IPS-11a (cell line): ENCODE data around the gene MGAT2.
A peak's percentile ranks its signal among the peaks of the same experiment; 100 is the strongest.

Experiments used
- H3K4me3 ChIP-seq: one replicate; pipeline ENCODE4 v1.5.1; 2013; ENCODE audit warnings: low read depth, low read length, control low read depth

The MGAT2 gene

GRCh38 chr14:49612251-49612650, 8.3 kb upstream of the MGAT2 start:
- no peak overlapping the region for H3K4me3 ChIP-seq

GRCh38 chr14:49612671-49613070, 7.9 kb upstream of the MGAT2 start:
- no peak overlapping the region for H3K4me3 ChIP-seq

GRCh38 chr14:49614196-49614595, 6.4 kb upstream of the MGAT2 start:
- H3K4me3 ChIP-seq = no peak overlapping the region

- H3K4me3 ChIP-seq = no peak overlapping the region
These were observed 4.8 kb upstream of the MGAT2 start for GRCh38 chr14:49615776-49616175.

- no peak overlapping the region for H3K4me3 ChIP-seq
These were observed 2.6 kb upstream of the MGAT2 start for GRCh38 chr14:49617852-49618519.

GRCh38 chr14:49619273-49619672, 1.3 kb upstream of the MGAT2 start:
- peak overlapping the region; percentile 99 for H3K4me3 ChIP-seq

GRCh38 chr14:49619730-49620129, 869 bp upstream of the MGAT2 start:
- H3K4me3 ChIP-seq = peak overlapping the region; percentile 99

GRCh38 chr14:49621114-49621881, 699 bp downstream of the MGAT2 start:
- H3K4me3 ChIP-seq = peak overlapping the region; percentile 99

GRCh38 chr14:49622022-49622607, 1.5 kb downstream of the MGAT2 start:
- peak overlapping the region; percentile 99 for H3K4me3 ChIP-seq

GRCh38 chr14:49623387-49623786, 2.8 kb downstream of the MGAT2 start:
- H3K4me3 ChIP-seq = no peak overlapping the region

- no peak overlapping the region for H3K4me3 ChIP-seq
These were observed 3.6 kb downstream of the MGAT2 start for GRCh38 chr14:49623941-49624839.

- H3K4me3 ChIP-seq = peak overlapping the region; percentile 95
These were observed 13.3 kb downstream of the MGAT2 start for GRCh38 chr14:49633640-49634546.

GRCh38 chr14:49634547-49635334, 14.1 kb downstream of the MGAT2 start, which contains the start of gene DNAAF2:
TSS of gene DNAAF2 (minus strand) at chr14:49635244. CDS start at chr14:49635149, 95 bp downstream.
- H3K4me3 ChIP-seq = peak within 1 kb of the TSS; percentile 95

GRCh38 chr14:49636866-49637265, 16.3 kb downstream of the MGAT2 start:
- H3K4me3 ChIP-seq = no peak overlapping the region

- H3K4me3 ChIP-seq = no peak overlapping the region
These were observed 17.0 kb downstream of the MGAT2 start for GRCh38 chr14:49637534-49638078.

- H3K4me3 ChIP-seq = no peak overlapping the region
These were observed 20.2 kb downstream of the MGAT2 start for GRCh38 chr14:49640540-49641417.

- no peak overlapping the region for H3K4me3 ChIP-seq
These were observed 21.1 kb downstream of the MGAT2 start for GRCh38 chr14:49641697-49642129.

- no peak overlapping the region for H3K4me3 ChIP-seq
These were observed 21.6 kb downstream of the MGAT2 start for GRCh38 chr14:49642163-49642562.
